ENCODE results near the gene CLSTN2.

The CLSTN2 gene

GRCh38 chr3:140251678-140252077, 316.7 kb downstream of the CLSTN2 start:
- Mint-ChIP-seq H3K36me3 (ENCODE audit: low read depth) (no peaks in the 10 kb centered on the region), H3K27me3 (ENCODE audit: low read depth) (no peaks in the 10 kb centered on the region), H3K9me3 (no peaks in the 10 kb centered on the region), H3K4me1 (ENCODE audit: low read depth) (no peaks in the 10 kb centered on the region), H3K27ac (no peak overlapping the region), H3K4me3 (no peak overlapping the region)

DNA sequence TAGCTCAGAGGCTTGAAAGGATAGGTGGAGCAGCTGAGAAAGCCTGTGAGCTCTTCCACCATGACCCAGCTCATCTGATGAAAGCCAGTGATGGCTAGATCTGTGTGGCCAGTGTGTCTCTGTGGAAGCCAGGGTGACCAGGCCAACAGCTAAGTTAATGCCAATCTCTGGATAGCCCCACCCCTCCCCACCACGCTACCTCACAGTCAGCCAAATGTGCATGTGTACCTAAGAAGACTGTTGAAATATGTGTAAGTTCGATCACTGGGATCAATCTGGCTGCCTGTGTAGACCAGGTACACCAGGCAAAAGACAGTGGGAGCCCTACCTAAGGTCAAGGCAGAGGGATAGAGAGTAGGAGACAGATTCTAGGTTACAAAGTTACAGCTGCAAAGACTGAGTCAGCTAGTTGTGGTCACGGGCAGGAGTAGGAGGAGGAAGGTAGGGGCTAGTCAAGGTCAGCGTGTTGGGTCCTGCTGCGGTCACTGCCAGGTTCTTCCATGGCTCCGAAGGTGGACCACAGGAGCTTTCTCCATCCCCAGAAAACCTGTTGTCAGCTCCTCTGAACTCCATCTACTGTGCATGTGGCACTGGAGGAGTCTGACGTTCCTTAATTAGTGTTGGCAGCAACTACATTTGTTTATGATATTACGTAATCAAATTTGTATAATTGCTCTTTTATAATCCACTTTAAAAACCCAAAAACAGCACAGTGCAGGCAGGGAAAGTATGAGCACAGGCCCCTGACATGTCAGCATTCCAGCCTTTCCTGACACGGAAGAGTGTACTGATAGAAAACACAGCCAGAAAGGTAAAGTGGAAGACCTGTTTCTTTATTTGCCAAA, 318.0 kb downstream of the CLSTN2 start:
- Mint-ChIP-seq H3K4me1 (ENCODE audit: low read depth) (no peaks in the 10 kb centered on the region), H3K36me3 (ENCODE audit: low read depth) (no peaks in the 10 kb centered on the region), H3K27me3 (ENCODE audit: low read depth) (no peaks in the 10 kb centered on the region), H3K4me3 (no peak overlapping the region), H3K27ac (no peak overlapping the region), H3K9me3 (no peaks in the 10 kb centered on the region)

- H3K36me3 Mint-ChIP-seq (ENCODE audit: low read depth) = no peaks in the 10 kb centered on the region
- peaks cover 5% of the 10 kb centered on the region for H3K27me3 Mint-ChIP-seq (ENCODE audit: low read depth)
- H3K9me3 Mint-ChIP-seq = no peaks in the 10 kb centered on the region
- no peak overlapping the region for H3K27ac Mint-ChIP-seq
- H3K4me1 Mint-ChIP-seq (ENCODE audit: low read depth) = no peaks in the 10 kb centered on the region
- no peak overlapping the region for H3K4me3 Mint-ChIP-seq
Measured at GRCh38 chr3:140258222-140258724, 323.3 kb downstream of the CLSTN2 start.

GRCh38 chr3:140265302-140265701, 330.3 kb downstream of the CLSTN2 start:
- Mint-ChIP-seq H3K4me3 (no peak overlapping the region), H3K4me1 (ENCODE audit: low read depth) (no peaks in the 10 kb centered on the region), H3K27ac (no peak overlapping the region), H3K9me3 (no peaks in the 10 kb centered on the region), H3K36me3 (ENCODE audit: low read depth) (no peaks in the 10 kb centered on the region), H3K27me3 (ENCODE audit: low read depth) (peaks cover 8% of the 10 kb centered on the region)

DNA sequence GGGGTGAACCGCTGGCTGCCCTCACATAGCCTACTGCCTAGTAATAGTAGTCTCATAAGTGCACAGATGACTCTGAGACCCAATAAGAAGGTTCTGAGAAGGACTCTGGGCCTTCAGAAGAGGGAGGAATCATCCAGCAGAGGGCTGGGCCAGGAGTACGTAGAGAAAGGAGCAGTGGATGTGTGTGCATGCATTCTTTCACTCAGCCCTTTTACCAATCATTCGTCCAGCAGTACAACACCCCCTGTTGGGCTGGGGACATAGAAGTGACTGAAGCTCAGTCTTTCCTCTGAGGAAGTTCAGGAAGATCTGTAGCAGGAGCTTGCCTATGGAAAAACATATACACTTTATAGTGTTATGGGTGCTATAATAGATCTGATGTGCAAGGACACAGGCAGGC, 333.1 kb downstream of the CLSTN2 start:
- no peak overlapping the region for H3K27ac Mint-ChIP-seq

DNA sequence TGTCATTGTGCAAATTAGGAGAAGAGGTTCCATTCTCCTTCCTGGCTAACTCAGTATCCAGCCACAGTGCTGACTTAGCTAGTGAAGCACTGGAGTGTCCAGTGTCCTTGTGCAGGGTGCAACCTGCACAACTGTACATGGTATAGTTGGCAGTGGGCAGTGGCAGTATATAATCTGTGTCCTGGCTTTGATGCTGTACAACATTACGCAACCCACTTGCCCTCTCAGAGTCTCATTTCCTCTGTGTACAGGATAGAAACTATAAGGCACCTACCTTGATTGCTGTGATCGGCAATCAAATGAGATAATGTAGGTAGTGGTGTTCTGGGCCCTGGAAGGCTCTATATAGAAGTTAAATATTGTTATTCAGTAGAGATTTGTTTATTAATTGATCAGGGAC, 333.6 kb downstream of the CLSTN2 start:
- no peaks in the 10 kb centered on the region for H3K9me3 Mint-ChIP-seq
- H3K4me3 Mint-ChIP-seq = no peak overlapping the region
- no peak overlapping the region for H3K27ac Mint-ChIP-seq
- peaks cover 4% of the 10 kb centered on the region for H3K27me3 Mint-ChIP-seq (ENCODE audit: low read depth)
- no peaks in the 10 kb centered on the region for H3K36me3 Mint-ChIP-seq (ENCODE audit: low read depth)
- no peaks in the 10 kb centered on the region for H3K4me1 Mint-ChIP-seq (ENCODE audit: low read depth)

More for the DNA sequence above, 333.1 kb downstream of the CLSTN2 start:
- no peaks in the 10 kb centered on the region for H3K36me3 Mint-ChIP-seq (ENCODE audit: low read depth)
- H3K4me3 Mint-ChIP-seq = no peak overlapping the region
- no peaks in the 10 kb centered on the region for H3K9me3 Mint-ChIP-seq
- peaks cover 4% of the 10 kb centered on the region for H3K27me3 Mint-ChIP-seq (ENCODE audit: low read depth)
- H3K4me1 Mint-ChIP-seq (ENCODE audit: low read depth) = no peaks in the 10 kb centered on the region

DNA sequence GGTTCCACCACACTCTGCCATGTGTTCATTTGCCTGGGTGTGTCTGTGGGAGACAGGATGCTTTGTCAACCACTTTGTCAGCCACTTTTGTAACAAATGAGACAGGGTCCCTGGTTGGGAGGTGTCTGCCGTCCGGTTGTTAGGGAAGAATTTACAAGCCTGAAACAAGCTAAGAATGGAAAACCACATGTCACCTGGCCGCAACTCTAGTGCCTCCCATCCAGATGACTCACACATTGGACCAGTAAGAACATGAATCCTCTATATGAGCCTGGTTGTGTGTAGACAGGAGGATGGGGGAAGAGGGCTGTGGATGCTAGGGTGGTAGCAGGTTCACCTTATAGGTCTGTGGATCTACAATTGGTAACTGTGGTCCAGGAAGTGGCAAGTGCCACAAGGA, 335.3 kb downstream of the CLSTN2 start:
- H3K36me3 Mint-ChIP-seq (ENCODE audit: low read depth) = no peaks in the 10 kb centered on the region
- no peaks in the 10 kb centered on the region for H3K27me3 Mint-ChIP-seq (ENCODE audit: low read depth)
- H3K9me3 Mint-ChIP-seq = no peaks in the 10 kb centered on the region
- H3K27ac Mint-ChIP-seq = no peak overlapping the region
- H3K4me1 Mint-ChIP-seq (ENCODE audit: low read depth) = no peaks in the 10 kb centered on the region
- H3K4me3 Mint-ChIP-seq = no peak overlapping the region

GRCh38 chr3:140273542-140274195, 338.7 kb downstream of the CLSTN2 start:
- Mint-ChIP-seq H3K4me3 (no peak overlapping the region), H3K9me3 (no peaks in the 10 kb centered on the region), H3K36me3 (ENCODE audit: low read depth) (no peaks in the 10 kb centered on the region), H3K4me1 (ENCODE audit: low read depth) (no peaks in the 10 kb centered on the region), H3K27me3 (ENCODE audit: low read depth) (no peaks in the 10 kb centered on the region), H3K27ac (no peak overlapping the region)

DNA sequence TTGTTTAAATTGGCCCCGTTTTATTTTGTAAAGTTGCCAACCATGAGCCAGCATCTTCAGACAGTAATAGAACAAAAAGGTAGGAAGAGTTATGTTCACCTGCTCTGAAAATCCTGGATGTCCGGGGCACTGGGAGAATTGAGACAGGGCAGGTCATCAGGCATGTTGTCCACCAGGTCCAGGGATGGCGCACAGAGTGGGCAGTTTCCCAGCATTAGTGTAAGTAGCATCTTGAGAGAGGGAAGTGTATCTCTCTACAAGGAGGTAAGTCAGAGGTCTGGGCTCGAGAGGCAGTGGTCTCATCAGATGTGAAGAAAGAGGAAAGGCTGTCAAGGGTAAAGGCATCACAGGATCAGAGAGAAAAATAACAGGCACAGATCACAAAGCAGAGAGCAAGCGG, 339.4 kb downstream of the CLSTN2 start:
- Mint-ChIP-seq H3K27me3 (ENCODE audit: low read depth) (no peaks in the 10 kb centered on the region), H3K27ac (no peak overlapping the region), H3K36me3 (ENCODE audit: low read depth) (no peaks in the 10 kb centered on the region)

DNA sequence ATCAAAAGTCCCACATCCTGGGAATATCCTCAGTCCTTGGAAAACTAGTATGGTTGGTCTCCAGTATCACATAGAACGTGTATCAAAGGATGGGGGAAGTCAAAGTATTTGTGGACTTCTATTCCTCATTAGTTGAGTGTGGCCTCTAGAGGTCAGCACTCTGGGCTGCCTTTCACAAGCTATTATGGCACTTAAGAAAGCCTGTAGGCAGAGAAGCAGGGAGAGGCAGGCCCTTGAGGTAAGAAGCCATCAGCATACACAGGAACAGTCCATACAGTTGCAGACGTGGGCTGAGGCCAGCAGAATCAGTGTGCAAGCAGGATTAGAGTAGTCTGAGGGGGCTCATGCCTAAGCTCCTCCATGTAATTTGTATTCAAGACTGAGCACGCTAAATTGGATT, 341.7 kb downstream of the CLSTN2 start:
- Mint-ChIP-seq H3K36me3 (ENCODE audit: low read depth) (no peaks in the 10 kb centered on the region), H3K27ac (no peak overlapping the region), H3K4me3 (no peak overlapping the region), H3K4me1 (ENCODE audit: low read depth) (no peaks in the 10 kb centered on the region), H3K27me3 (ENCODE audit: low read depth) (peaks cover 8% of the 10 kb centered on the region), H3K9me3 (no peaks in the 10 kb centered on the region)

More for the DNA sequence above, 339.4 kb downstream of the CLSTN2 start:
- H3K9me3 Mint-ChIP-seq = no peaks in the 10 kb centered on the region
- H3K4me1 Mint-ChIP-seq (ENCODE audit: low read depth) = no peaks in the 10 kb centered on the region
- H3K4me3 Mint-ChIP-seq = no peak overlapping the region

- Mint-ChIP-seq H3K4me3 (no peak overlapping the region), H3K9me3 (no peaks in the 10 kb centered on the region), H3K27me3 (ENCODE audit: low read depth) (peaks cover 8% of the 10 kb centered on the region), H3K4me1 (ENCODE audit: low read depth) (no peaks in the 10 kb centered on the region), H3K36me3 (ENCODE audit: low read depth) (no peaks in the 10 kb centered on the region), H3K27ac (no peak overlapping the region)
Measured at GRCh38 chr3:140277886-140278285, 342.9 kb downstream of the CLSTN2 start.

DNA sequence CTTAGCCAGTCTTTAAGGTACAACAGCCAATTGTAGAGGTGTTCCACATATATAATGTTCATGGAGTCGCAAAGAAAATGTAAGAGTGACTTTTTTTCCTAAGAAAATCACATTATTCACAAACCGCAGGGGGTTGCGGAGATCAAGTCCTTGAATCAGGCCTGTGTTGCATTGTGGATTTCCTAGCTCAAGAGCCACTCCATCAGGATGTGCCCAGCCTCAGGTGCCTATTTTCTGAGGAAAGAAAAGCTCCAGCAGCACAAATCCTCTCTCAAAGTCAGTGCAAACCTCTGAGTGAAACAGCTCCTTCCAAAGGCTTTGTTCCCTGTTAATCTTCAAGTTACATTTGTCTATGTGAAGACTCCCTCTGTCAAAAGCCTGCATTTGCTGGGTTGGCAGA, 349.4 kb downstream of the CLSTN2 start:
- no peak overlapping the region for H3K27ac Mint-ChIP-seq
- no peaks in the 10 kb centered on the region for H3K9me3 Mint-ChIP-seq

GRCh38 chr3:140285380-140285779, 350.4 kb downstream of the CLSTN2 start:
- Mint-ChIP-seq H3K27ac (no peak overlapping the region), H3K9me3 (no peaks in the 10 kb centered on the region), H3K36me3 (ENCODE audit: low read depth) (no peaks in the 10 kb centered on the region), H3K4me1 (ENCODE audit: low read depth) (no peaks in the 10 kb centered on the region), H3K27me3 (ENCODE audit: low read depth) (peaks cover 14% of the 10 kb centered on the region), H3K4me3 (no peak overlapping the region)

More for the DNA sequence above, 349.4 kb downstream of the CLSTN2 start:
- Mint-ChIP-seq H3K36me3 (ENCODE audit: low read depth) (no peaks in the 10 kb centered on the region), H3K4me1 (ENCODE audit: low read depth) (no peaks in the 10 kb centered on the region), H3K4me3 (no peak overlapping the region), H3K27me3 (ENCODE audit: low read depth) (peaks cover 14% of the 10 kb centered on the region)

DNA sequence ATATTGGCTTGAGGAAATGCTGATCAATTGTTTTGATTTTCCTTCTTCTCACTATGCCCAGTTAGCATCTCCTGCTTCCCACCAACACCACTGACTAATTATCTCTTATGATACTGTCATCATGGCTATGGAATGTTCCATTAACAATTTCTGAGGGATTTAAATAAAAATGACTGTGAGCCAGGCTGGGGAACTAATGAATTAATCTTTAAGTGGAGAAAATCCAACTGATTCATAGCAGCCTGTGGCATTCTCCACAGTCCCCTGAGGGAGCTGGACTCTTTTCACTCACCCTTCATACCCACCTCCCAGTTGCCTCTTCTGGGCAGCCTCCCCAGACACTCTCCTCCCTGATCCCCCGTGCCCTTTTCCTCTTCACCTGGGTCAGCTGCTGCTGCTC, 353.6 kb downstream of the CLSTN2 start:
- H3K27me3 Mint-ChIP-seq (ENCODE audit: low read depth) = peaks cover 5% of the 10 kb centered on the region

GRCh38 chr3:140290105-140290504, 355.1 kb downstream of the CLSTN2 start:
- peaks cover 5% of the 10 kb centered on the region for H3K27me3 Mint-ChIP-seq (ENCODE audit: low read depth)
- no peak overlapping the region for H3K27ac Mint-ChIP-seq
- no peaks in the 10 kb centered on the region for H3K36me3 Mint-ChIP-seq (ENCODE audit: low read depth)
- H3K4me3 Mint-ChIP-seq = no peak overlapping the region
- no peaks in the 10 kb centered on the region for H3K9me3 Mint-ChIP-seq
- no peaks in the 10 kb centered on the region for H3K4me1 Mint-ChIP-seq (ENCODE audit: low read depth)

More for the DNA sequence above, 353.6 kb downstream of the CLSTN2 start:
- H3K4me1 Mint-ChIP-seq (ENCODE audit: low read depth) = no peaks in the 10 kb centered on the region
- no peak overlapping the region for H3K27ac Mint-ChIP-seq
- H3K36me3 Mint-ChIP-seq (ENCODE audit: low read depth) = no peaks in the 10 kb centered on the region
- no peaks in the 10 kb centered on the region for H3K9me3 Mint-ChIP-seq
- no peak overlapping the region for H3K4me3 Mint-ChIP-seq
